ENCODE results near the gene CTNNBL1.

DNA sequence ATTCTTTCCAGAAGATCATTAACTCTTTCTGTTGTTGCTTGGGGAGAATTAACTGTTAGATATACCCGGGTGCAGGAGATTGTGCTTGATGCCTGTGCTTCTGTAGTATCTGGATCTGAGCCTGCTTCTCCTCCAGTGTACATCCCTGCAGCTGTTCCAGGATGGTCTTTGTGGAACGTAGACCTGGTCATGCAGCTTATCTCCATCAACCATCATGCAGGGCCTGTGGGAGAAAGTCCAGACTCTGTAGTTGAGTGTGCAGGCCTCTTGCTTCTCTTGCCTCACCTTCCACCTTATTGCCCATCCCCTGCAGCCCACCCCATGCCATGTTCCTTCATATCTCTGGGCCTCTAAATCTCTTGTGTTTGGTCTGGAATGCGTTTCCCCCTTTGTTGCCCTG lies 133.8 kb downstream of the CTNNBL1 start:
- TF ChIP-seq CTCF (IDR thresholded peaks at IDR 0.05), result no peak
- no peak for TF ChIP-seq POLR2A (IDR thresholded peaks at IDR 0.05)
- TF ChIP-seq EP300 (IDR thresholded peaks at IDR 0.05), result no peak
